Heart left ventricle (tissue), 13 donors: ENCODE measurements around the gene CELA3A.

Source experiments
- POLR2A ChIP-seq, 2 donors: fragments of 450-650 bp; IDR thresholded peaks; one replicate each; pipeline ENCODE4 v1.6.1; 2017; ENCODE audit warnings: antibody characterized with exemption in 2 of 2, mild to moderate bottlenecking in 2 of 2, moderate library complexity in 2 of 2
- TF ChIP-seq, protein P1 (sequence below), 12 donors: fragments of 200-600 bp; sonication (generic) in 4 of 12; IDR thresholded peaks; one replicate each; pipeline versions ENCODE4 v1.5.0 to v1.8.0; 2018 to 2022; ENCODE audit warnings: antibody characterized with exemption in 12 of 12, mild to moderate bottlenecking in 5 of 12
- donor health status: ischemic (EF 13 %, LVEDD 7.1; RV severe dilation, severe dysfunction).
- donor health status: DM: no; HTN: yes; CAD: no.
- donor health status: DM: no; HTN: no; CAD: no.
- donor health status: ischemic (EF 25% LVEDD 6.9; RV normal size, moderate dysfunction).
- donor health status: ischemic (EF 25% LVEDD 5.7; RV mildly dilated, moderate dysfunction).
- donor health status: ischemic (EF 35%, LVEDD 5.7; RV mildly dilated, moderate dysfunction).
- donor health status: nonischemic (EF 11% LVEDD 7.7; RV severe dilation, severe dysfunction).
- donor health status: DM: yes; HTN: yes; CAD: no.
- donor health status: PGD.
- donor health status: ischemic (EF 29% LVEDD 5.4; RV normal size, mild dysfunction).
- donor health status: nonischemic (EF 23%, LVEDD 6.1; RV moderate dilation, normal function).

DNA sequence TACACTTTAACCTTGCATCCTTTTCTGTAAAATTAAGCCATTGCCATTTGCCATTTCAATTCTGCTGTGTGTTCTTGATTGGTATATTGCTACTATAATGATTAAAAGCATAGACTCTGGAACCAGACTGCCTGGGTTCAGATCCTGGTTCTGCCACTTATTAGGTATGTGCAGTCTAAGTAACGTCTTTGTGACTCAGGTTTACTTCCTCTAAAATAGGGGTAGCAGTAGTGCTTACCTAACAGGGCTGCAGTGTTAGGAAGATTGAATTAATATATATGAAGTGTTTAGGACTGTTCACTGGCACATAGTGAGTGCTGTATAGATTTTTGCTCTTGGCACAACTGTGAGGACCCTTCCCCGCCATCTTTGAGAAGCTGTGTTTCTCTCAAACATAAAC, 55.5 kb downstream of the CELA3A start:
- TF ChIP-seq, protein P1, sequence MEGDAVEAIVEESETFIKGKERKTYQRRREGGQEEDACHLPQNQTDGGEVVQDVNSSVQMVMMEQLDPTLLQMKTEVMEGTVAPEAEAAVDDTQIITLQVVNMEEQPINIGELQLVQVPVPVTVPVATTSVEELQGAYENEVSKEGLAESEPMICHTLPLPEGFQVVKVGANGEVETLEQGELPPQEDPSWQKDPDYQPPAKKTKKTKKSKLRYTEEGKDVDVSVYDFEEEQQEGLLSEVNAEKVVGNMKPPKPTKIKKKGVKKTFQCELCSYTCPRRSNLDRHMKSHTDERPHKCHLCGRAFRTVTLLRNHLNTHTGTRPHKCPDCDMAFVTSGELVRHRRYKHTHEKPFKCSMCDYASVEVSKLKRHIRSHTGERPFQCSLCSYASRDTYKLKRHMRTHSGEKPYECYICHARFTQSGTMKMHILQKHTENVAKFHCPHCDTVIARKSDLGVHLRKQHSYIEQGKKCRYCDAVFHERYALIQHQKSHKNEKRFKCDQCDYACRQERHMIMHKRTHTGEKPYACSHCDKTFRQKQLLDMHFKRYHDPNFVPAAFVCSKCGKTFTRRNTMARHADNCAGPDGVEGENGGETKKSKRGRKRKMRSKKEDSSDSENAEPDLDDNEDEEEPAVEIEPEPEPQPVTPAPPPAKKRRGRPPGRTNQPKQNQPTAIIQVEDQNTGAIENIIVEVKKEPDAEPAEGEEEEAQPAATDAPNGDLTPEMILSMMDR (IDR thresholded peaks at IDR 0.05): no peak
- no peak for TF ChIP-seq POLR2A (IDR thresholded peaks at IDR 0.05)
